ENCODE results near the gene INO80.

Gene INO80

GRCh38 chr15:40942878-40943277 lies 173.2 kb downstream of the INO80 start:
- DNase-seq, result no peak

GRCh38 chr15:40942337-40942854 lies 173.7 kb downstream of the INO80 start:
- DNase-seq, result no peak

GRCh38 chr15:40941528-40942336 lies 174.3 kb downstream of the INO80 start:
- DNase-seq, result peak; percentile 88

- no peak for DNase-seq
These were observed 175.0 kb downstream of the INO80 start for GRCh38 chr15:40941068-40941527.

GRCh38 chr15:40940296-40940801 lies 175.7 kb downstream of the INO80 start:
- no peak for DNase-seq

GRCh38 chr15:40938536-40938870 lies 177.6 kb downstream of the INO80 start:
- DNase-seq, result no peak

GRCh38 chr15:40937762-40938535 lies 178.1 kb downstream of the INO80 start:
- DNase-seq, result no peak

- DNase-seq, result no peak
These were observed 179.1 kb downstream of the INO80 start for GRCh38 chr15:40936709-40937666.

GRCh38 chr15:40936234-40936708 lies 179.8 kb downstream of the INO80 start:
- no peak for DNase-seq

- DNase-seq, result no peak
These were observed 181.6 kb downstream of the INO80 start for GRCh38 chr15:40934457-40934856.

- DNase-seq, result no peak
These were observed 182.6 kb downstream of the INO80 start for GRCh38 chr15:40933517-40933902.

- no peak for DNase-seq
These were observed 183.2 kb downstream of the INO80 start for GRCh38 chr15:40932649-40933516.

GRCh38 chr15:40932156-40932555 lies 183.9 kb downstream of the INO80 start:
- no peak for DNase-seq

- DNase-seq, result no peak
These were observed 184.6 kb downstream of the INO80 start for GRCh38 chr15:40931300-40932142.

GRCh38 chr15:40930430-40931299 lies 185.4 kb downstream of the INO80 start:
- DNase-seq, result peak; percentile 81

GRCh38 chr15:40929660-40930429 lies 186.2 kb downstream of the INO80 start:
- DNase-seq, result no peak
